ENCODE data around the gene STX1B.

Gene STX1B

GRCh38 chr16:30989469-30990047 is 20.9 kb downstream of the STX1B start:
- TF ChIP-seq, protein P1, sequence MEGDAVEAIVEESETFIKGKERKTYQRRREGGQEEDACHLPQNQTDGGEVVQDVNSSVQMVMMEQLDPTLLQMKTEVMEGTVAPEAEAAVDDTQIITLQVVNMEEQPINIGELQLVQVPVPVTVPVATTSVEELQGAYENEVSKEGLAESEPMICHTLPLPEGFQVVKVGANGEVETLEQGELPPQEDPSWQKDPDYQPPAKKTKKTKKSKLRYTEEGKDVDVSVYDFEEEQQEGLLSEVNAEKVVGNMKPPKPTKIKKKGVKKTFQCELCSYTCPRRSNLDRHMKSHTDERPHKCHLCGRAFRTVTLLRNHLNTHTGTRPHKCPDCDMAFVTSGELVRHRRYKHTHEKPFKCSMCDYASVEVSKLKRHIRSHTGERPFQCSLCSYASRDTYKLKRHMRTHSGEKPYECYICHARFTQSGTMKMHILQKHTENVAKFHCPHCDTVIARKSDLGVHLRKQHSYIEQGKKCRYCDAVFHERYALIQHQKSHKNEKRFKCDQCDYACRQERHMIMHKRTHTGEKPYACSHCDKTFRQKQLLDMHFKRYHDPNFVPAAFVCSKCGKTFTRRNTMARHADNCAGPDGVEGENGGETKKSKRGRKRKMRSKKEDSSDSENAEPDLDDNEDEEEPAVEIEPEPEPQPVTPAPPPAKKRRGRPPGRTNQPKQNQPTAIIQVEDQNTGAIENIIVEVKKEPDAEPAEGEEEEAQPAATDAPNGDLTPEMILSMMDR (IDR thresholded peaks at IDR 0.05) = no peak

DNA sequence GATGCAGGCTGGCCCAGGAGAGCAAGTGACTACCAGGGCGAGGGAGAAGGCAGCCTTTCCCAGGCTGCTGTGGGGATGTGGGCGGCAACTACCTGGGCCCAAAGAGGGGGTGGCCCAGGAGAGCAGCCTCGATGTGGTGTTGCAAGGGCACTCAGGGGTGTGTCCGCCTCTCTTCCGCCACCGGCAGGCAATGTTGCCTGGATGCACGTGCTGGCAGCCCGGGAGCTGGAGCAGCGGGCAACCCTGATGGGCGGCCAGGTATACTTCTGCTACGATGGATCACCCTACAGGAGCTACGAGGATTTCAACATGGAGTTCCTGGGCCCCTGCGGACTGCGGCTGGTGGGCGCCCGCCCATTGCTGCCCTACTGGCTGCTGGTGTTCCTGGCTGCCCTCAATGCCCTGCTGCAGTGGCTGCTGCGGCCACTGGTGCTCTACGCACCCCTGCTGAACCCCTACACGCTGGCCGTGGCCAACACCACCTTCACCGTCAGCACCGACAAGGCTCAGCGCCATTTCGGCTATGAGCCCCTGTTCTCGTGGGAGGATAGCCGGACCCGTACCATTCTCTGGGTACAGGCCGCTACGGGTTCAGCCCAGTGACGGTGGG is 22.8 kb downstream of the STX1B start:
- TF ChIP-seq, protein P1 (IDR thresholded peaks at IDR 0.05) = no peak

DNA sequence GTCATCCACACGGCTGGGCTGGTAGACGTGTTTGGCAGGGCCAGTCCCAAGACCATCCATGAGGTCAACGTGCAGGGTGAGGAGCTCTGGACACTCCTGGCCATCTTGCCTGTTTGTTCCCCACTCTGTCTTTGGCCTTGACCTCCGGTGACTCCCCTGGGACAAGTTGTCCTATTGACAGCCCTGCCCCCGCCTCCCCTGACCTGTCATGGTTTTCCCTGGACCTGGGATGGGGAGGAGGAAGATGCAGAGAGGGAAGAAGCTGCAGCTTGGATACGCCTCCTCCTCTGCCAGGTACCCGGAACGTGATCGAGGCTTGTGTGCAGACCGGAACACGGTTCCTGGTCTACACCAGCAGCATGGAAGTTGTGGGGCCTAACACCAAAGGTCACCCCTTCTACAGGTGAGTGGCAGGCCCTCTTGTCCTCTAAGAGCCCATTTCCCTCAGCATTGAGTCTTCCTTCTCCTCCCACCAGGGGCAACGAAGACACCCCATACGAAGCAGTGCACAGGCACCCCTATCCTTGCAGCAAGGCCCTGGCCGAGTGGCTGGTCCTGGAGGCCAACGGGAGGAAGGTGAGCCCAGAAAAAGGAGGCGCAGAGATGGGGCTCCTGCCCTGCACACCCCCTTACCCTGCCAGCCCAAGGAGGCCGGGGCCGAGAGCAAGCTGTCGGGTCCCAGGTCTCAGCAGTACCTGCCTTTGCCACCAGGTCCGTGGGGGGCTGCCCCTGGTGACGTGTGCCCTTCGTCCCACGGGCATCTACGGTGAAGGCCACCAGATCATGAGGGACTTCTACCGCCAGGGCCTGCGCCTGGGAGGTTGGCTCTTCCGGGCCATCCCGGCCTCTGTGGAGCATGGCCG is 24.1 kb downstream of the STX1B start:
- TF ChIP-seq, protein P1 (IDR thresholded peaks at IDR 0.05) = no peak

DNA sequence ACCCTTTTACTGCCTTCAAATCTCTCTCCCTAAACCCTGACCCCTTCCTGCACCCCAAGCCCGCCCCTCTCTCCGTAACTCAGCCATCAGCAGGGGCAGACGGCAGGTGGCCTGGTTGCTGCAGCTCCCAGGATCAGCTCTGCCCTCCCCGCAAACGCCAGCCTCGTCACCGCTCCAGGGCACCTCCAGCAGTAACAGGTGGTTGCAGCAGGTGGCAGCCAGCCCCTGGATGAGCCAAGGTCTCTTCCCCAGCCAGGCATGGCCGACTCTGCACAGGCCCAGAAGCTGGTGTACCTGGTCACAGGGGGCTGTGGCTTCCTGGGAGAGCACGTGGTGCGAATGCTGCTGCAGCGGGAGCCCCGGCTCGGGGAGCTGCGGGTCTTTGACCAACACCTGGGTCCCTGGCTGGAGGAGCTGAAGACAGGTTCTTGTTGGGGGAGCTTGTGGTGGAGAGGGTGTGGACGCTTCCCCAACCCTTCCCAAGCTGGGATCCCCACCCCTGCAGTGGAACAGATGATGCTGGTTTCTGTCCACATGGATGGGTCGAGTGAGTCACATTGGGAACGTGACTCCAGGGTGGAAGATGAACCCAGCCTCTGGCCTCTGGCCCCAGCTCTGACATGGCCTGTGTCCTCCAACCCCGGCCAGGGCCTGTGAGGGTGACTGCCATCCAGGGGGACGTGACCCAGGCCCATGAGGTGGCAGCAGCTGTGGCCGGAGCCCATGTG is 24.9 kb downstream of the STX1B start:
- TF ChIP-seq, protein P1 (IDR thresholded peaks at IDR 0.05) = no peak

- TF ChIP-seq, protein P1 (IDR thresholded peaks at IDR 0.05) = peak; percentile 90
These were observed 25.6 kb downstream of the STX1B start, which contains the start of gene HSD3B7 for GRCh38 chr16:30984669-30985400. HSD3B7 (plus strand) TSS chr16:30985207; CDS start chr16:30985659, 452 bp downstream.

- TF ChIP-seq, protein P1 (IDR thresholded peaks at IDR 0.05) = no peak
These were observed 26.4 kb downstream of the STX1B start for GRCh38 chr16:30983898-30984610.
